ENCODE data around the gene TUBB.

The TUBB gene

GRCh38 chr6:30683980-30684338, 36.2 kb upstream of the TUBB start:
- DNase-seq (ENCODE audit: low spot score in 2 of 2) (no peak), ATAC-seq (replicated peaks; ENCODE audit: extremely low read depth, poor library complexity, severe bottlenecking) (no peak)
- no peaks in the 10 kb centered on the region for H3K27me3 Mint-ChIP-seq
- H3K36me3 Mint-ChIP-seq (ENCODE audit: insufficient read depth), result peaks cover 48% of the 10 kb centered on the region
- peaks cover 74% of the 10 kb centered on the region for H3K4me1 Mint-ChIP-seq
- H3K9me3 Mint-ChIP-seq, result no peaks in the 10 kb centered on the region
- H3K4me3 Mint-ChIP-seq, result peak overlapping the region; percentile 92
- peak overlapping the region; percentile 99 for H3K27ac Mint-ChIP-seq (ENCODE audit: low read depth)

GRCh38 chr6:30684386-30685156, 35.6 kb upstream of the TUBB start:
- no peaks in the 10 kb centered on the region for H3K9me3 Mint-ChIP-seq
- peaks cover 74% of the 10 kb centered on the region for H3K4me1 Mint-ChIP-seq
- peaks cover 42% of the 10 kb centered on the region for H3K36me3 Mint-ChIP-seq (ENCODE audit: insufficient read depth)
- peak overlapping the region; percentile 92 for H3K4me3 Mint-ChIP-seq
- no peaks in the 10 kb centered on the region for H3K27me3 Mint-ChIP-seq
- ATAC-seq (replicated peaks; ENCODE audit: extremely low read depth, poor library complexity, severe bottlenecking) (no peak), DNase-seq (ENCODE audit: low spot score in 2 of 2) (no peak)
- H3K27ac Mint-ChIP-seq (ENCODE audit: low read depth), result peak overlapping the region; percentile 99

GRCh38 chr6:30685157-30686008, 34.8 kb upstream of the TUBB start:
- Mint-ChIP-seq H3K27me3 (no peaks in the 10 kb centered on the region), H3K9me3 (no peaks in the 10 kb centered on the region), H3K4me1 (peaks cover 74% of the 10 kb centered on the region), H3K27ac (ENCODE audit: low read depth) (peak overlapping the region; percentile 99), H3K36me3 (ENCODE audit: insufficient read depth) (peaks cover 39% of the 10 kb centered on the region), H3K4me3 (peak overlapping the region; percentile 92)
- no peak for DNase-seq (ENCODE audit: low spot score in 2 of 2)
- no peak for ATAC-seq (replicated peaks; ENCODE audit: extremely low read depth, poor library complexity, severe bottlenecking)

GRCh38 chr6:30686009-30686907, 33.9 kb upstream of the TUBB start, which contains the start of gene PPP1R18:
Gene PPP1R18, minus strand, starts transcription at chr6:30686645. Its CDS starts 627 bp downstream, at chr6:30686018.
- no peaks in the 10 kb centered on the region for H3K27me3 Mint-ChIP-seq
- H3K4me1 Mint-ChIP-seq, result peaks cover 75% of the 10 kb centered on the region
- H3K4me3 Mint-ChIP-seq, result peak within 1 kb of the TSS; percentile 92
- H3K9me3 Mint-ChIP-seq, result no peaks in the 10 kb centered on the region
- ATAC-seq (replicated peaks; ENCODE audit: extremely low read depth, poor library complexity, severe bottlenecking) (peak; percentile 48), DNase-seq (ENCODE audit: low spot score in 2 of 2) (peak; percentile 53 to 59)
- H3K36me3 Mint-ChIP-seq (ENCODE audit: insufficient read depth), result peaks cover 34% of the 10 kb centered on the region
- H3K27ac Mint-ChIP-seq (ENCODE audit: low read depth), result peak within 1 kb of the TSS; percentile 99

- no peaks in the 10 kb centered on the region for H3K9me3 Mint-ChIP-seq
- peaks cover 25% of the 10 kb centered on the region for H3K36me3 Mint-ChIP-seq (ENCODE audit: insufficient read depth)
- ATAC-seq (replicated peaks; ENCODE audit: extremely low read depth, poor library complexity, severe bottlenecking) (peak; percentile 13), DNase-seq (ENCODE audit: low spot score in 2 of 2) (peak in 1 of 2 donors; percentile 33)
- peak overlapping the region; percentile 99 for H3K27ac Mint-ChIP-seq (ENCODE audit: low read depth)
- H3K4me1 Mint-ChIP-seq, result peaks cover 75% of the 10 kb centered on the region
- H3K4me3 Mint-ChIP-seq, result peak overlapping the region; percentile 92
- no peaks in the 10 kb centered on the region for H3K27me3 Mint-ChIP-seq
Measured at GRCh38 chr6:30686908-30687658, 33.1 kb upstream of the TUBB start.

- no peaks in the 10 kb centered on the region for H3K9me3 Mint-ChIP-seq
- ATAC-seq (replicated peaks; ENCODE audit: extremely low read depth, poor library complexity, severe bottlenecking) (no peak), DNase-seq (ENCODE audit: low spot score in 2 of 2) (no peak)
- peaks cover 18% of the 10 kb centered on the region for H3K36me3 Mint-ChIP-seq (ENCODE audit: insufficient read depth)
- H3K4me1 Mint-ChIP-seq, result peaks cover 71% of the 10 kb centered on the region
- H3K27me3 Mint-ChIP-seq, result no peaks in the 10 kb centered on the region
- H3K27ac Mint-ChIP-seq (ENCODE audit: low read depth), result peak overlapping the region; percentile 99
- peak overlapping the region; percentile 92 for H3K4me3 Mint-ChIP-seq
Measured at GRCh38 chr6:30687659-30688431, 32.3 kb upstream of the TUBB start.

GRCh38 chr6:30688569-30688968, 31.6 kb upstream of the TUBB start:
- no peak for DNase-seq (ENCODE audit: low spot score in 2 of 2)
- H3K4me3 Mint-ChIP-seq, result peak overlapping the region; percentile 92
- ATAC-seq (replicated peaks; ENCODE audit: extremely low read depth, poor library complexity, severe bottlenecking), result no peak
- H3K4me1 Mint-ChIP-seq, result peaks cover 68% of the 10 kb centered on the region
- H3K9me3 Mint-ChIP-seq, result no peaks in the 10 kb centered on the region
- peaks cover 17% of the 10 kb centered on the region for H3K36me3 Mint-ChIP-seq (ENCODE audit: insufficient read depth)
- H3K27me3 Mint-ChIP-seq, result no peaks in the 10 kb centered on the region
- peak overlapping the region; percentile 99 for H3K27ac Mint-ChIP-seq (ENCODE audit: low read depth)

- DNase-seq (ENCODE audit: low spot score in 2 of 2), result no peak
- peaks cover 68% of the 10 kb centered on the region for H3K4me1 Mint-ChIP-seq
- H3K27me3 Mint-ChIP-seq, result no peaks in the 10 kb centered on the region
- peaks cover 17% of the 10 kb centered on the region for H3K36me3 Mint-ChIP-seq (ENCODE audit: insufficient read depth)
- ATAC-seq (replicated peaks; ENCODE audit: extremely low read depth, poor library complexity, severe bottlenecking), result no peak
- H3K9me3 Mint-ChIP-seq, result no peaks in the 10 kb centered on the region
- peak overlapping the region; percentile 99 for H3K27ac Mint-ChIP-seq (ENCODE audit: low read depth)
- H3K4me3 Mint-ChIP-seq, result peak overlapping the region; percentile 92
Measured at GRCh38 chr6:30689022-30689865, 30.9 kb upstream of the TUBB start.

GRCh38 chr6:30689985-30690384, 30.2 kb upstream of the TUBB start:
- DNase-seq (ENCODE audit: low spot score in 2 of 2) (no peak), ATAC-seq (replicated peaks; ENCODE audit: extremely low read depth, poor library complexity, severe bottlenecking) (no peak)
- peak overlapping the region; percentile 92 for H3K4me3 Mint-ChIP-seq
- H3K36me3 Mint-ChIP-seq (ENCODE audit: insufficient read depth), result peaks cover 15% of the 10 kb centered on the region
- no peaks in the 10 kb centered on the region for H3K27me3 Mint-ChIP-seq
- peaks cover 65% of the 10 kb centered on the region for H3K4me1 Mint-ChIP-seq
- peak overlapping the region; percentile 99 for H3K27ac Mint-ChIP-seq (ENCODE audit: low read depth)
- H3K9me3 Mint-ChIP-seq, result no peaks in the 10 kb centered on the region

- Mint-ChIP-seq H3K27ac (ENCODE audit: low read depth) (peak within 1 kb of the TSS; percentile 99), H3K36me3 (ENCODE audit: insufficient read depth) (peaks cover 12% of the 10 kb centered on the region), H3K27me3 (no peaks in the 10 kb centered on the region), H3K4me1 (peaks cover 59% of the 10 kb centered on the region), H3K4me3 (peak within 1 kb of the TSS; percentile 92), H3K9me3 (no peaks in the 10 kb centered on the region)
- DNase-seq (ENCODE audit: low spot score in 2 of 2) (no peak), ATAC-seq (replicated peaks; ENCODE audit: extremely low read depth, poor library complexity, severe bottlenecking) (no peak)
Measured at GRCh38 chr6:30690403-30691207, 29.5 kb upstream of the TUBB start, which contains the start of gene NRM. Gene NRM, minus strand, starts transcription at chr6:30690984. Its CDS starts 10 bp downstream, at chr6:30690974.

All from central memory CD8-positive, alpha-beta T cell (primary cell).